ENCODE results near the gene FAM174C.

DNA sequence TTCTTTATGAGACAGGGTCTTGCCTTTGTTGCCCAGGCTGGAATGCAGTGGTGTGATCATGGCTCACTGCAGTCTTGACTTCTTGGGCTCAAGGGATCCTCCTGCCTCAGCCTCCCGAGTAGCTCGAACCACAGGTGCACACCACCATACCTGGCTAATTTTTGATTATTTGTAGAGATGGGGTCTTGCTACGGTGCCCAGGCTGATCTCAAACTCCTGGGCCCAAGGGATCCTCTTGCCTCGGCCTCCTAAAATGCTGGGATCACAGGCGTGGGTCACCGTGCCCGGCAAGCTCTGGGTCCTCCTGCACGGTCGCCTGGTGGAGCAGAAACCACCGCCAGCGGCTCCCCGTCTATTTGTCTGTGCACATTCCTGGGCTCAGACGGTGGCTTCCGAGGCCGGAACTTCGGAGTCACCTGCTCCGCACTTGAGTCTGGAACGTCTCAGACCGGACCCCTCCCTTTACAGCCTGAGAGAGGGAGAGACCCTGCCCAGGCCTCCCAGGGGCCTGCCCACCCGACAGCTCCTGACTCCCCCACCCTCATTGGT, 32.5 kb downstream of the FAM174C start:
- TF ChIP-seq, protein P1, sequence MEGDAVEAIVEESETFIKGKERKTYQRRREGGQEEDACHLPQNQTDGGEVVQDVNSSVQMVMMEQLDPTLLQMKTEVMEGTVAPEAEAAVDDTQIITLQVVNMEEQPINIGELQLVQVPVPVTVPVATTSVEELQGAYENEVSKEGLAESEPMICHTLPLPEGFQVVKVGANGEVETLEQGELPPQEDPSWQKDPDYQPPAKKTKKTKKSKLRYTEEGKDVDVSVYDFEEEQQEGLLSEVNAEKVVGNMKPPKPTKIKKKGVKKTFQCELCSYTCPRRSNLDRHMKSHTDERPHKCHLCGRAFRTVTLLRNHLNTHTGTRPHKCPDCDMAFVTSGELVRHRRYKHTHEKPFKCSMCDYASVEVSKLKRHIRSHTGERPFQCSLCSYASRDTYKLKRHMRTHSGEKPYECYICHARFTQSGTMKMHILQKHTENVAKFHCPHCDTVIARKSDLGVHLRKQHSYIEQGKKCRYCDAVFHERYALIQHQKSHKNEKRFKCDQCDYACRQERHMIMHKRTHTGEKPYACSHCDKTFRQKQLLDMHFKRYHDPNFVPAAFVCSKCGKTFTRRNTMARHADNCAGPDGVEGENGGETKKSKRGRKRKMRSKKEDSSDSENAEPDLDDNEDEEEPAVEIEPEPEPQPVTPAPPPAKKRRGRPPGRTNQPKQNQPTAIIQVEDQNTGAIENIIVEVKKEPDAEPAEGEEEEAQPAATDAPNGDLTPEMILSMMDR (IDR thresholded peaks at IDR 0.05; ENCODE audit: control extremely low read depth in 1 of 3, insufficient read depth in 1 of 3, low read depth in 1 of 3, low read length in 3 of 3) = no peak
- TF ChIP-seq TAF1 (IDR thresholded peaks at IDR 0.05; ENCODE audit: low read depth, low read length) = no peak
- TF ChIP-seq CHD1 (IDR thresholded peaks at IDR 0.05; ENCODE audit: low read depth, low read length) = no peak
- TF ChIP-seq RXRA (IDR thresholded peaks at IDR 0.05; ENCODE audit: insufficient read depth, low read depth, low read length) = no peak
- TF ChIP-seq NRF1 (IDR thresholded peaks at IDR 0.05; ENCODE audit: low read depth, low read length) = no peak
- TF ChIP-seq, protein P2, sequence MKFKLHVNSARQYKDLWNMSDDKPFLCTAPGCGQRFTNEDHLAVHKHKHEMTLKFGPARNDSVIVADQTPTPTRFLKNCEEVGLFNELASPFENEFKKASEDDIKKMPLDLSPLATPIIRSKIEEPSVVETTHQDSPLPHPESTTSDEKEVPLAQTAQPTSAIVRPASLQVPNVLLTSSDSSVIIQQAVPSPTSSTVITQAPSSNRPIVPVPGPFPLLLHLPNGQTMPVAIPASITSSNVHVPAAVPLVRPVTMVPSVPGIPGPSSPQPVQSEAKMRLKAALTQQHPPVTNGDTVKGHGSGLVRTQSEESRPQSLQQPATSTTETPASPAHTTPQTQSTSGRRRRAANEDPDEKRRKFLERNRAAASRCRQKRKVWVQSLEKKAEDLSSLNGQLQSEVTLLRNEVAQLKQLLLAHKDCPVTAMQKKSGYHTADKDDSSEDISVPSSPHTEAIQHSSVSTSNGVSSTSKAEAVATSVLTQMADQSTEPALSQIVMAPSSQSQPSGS (IDR thresholded peaks at IDR 0.05; ENCODE audit: low read length) = no peak
- no peak for TF ChIP-seq SP4 (IDR thresholded peaks at IDR 0.05; ENCODE audit: low read length)
- TF ChIP-seq KDM1A (IDR thresholded peaks at IDR 0.05; ENCODE audit: borderline replicate concordance, low read length) = no peak
- TF ChIP-seq EZH2 (IDR thresholded peaks at IDR 0.05; ENCODE audit: low read depth, low read length, severe bottlenecking) = no peak
- TF ChIP-seq SUZ12 (IDR thresholded peaks at IDR 0.05; ENCODE audit: low read length) = no peak
- TF ChIP-seq FOSL1 (IDR thresholded peaks at IDR 0.05; ENCODE audit: insufficient read depth, low read depth, low read length) = no peak

All from H1 (cell line).